ENCODE results near the gene DOK6.
"Not testable (repeated sequence)": the region's sequence is repeated elsewhere in the genome, so short reads cannot be mapped to it uniquely, and the experiment has no call there.

DOK6 gene

DNA sequence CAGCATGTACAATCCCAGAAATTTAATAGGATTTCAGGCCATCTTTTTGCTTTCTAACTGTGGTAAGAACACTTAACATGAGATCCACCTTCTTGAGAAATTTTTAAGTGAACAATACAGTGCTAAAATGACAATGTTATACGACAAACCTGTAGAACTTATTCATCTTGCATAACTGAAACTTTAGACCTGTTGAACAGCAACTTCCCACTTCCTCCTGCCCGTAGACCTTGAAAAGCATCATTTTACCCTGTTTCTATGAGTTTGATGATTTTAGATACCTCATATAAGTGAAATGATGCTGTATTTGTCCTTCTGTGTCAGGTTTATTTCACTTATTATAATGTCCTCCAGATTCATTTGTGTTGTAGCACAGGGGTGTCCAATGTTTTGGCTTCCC, 418.8 kb downstream of the DOK6 start:
- H3K27me3 Mint-ChIP-seq (ENCODE audit: low read depth), result no peaks in the 10 kb centered on the region
- H3K27ac Mint-ChIP-seq, result no peak overlapping the region
- peaks cover 24% of the 10 kb centered on the region for H3K4me1 Mint-ChIP-seq
- peaks cover 31% of the 10 kb centered on the region for H3K36me3 Mint-ChIP-seq (ENCODE audit: low read depth)
- H3K4me3 Mint-ChIP-seq, result no peak overlapping the region
- TF ChIP-seq CTCF (IDR thresholded peaks at IDR 0.05; ENCODE audit: unreplicated experiment in 3 of 3), result no peak
- H3K9me3 Mint-ChIP-seq, result peaks cover 7% of the 10 kb centered on the region

DNA sequence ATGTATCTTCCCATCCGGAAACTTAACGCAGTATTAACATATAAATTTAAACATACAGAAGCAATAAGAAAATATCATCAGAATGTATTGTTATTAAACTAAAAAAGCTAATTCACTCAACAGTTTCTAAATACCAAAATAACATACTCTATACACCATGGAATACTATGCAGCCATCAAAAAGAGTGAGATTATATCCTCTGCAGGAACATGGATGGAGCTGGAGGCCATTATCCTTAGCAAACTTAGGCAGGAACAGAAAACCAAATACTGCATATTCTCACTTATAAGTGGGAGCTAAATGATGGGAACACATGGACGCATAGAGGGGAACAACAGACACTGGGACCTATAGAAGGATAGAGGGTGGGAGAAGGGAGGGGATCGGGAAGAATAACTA, 419.9 kb downstream of the DOK6 start:
- no peak overlapping the region for H3K4me3 Mint-ChIP-seq
- peaks cover 7% of the 10 kb centered on the region for H3K9me3 Mint-ChIP-seq
- TF ChIP-seq CTCF (IDR thresholded peaks at IDR 0.05; ENCODE audit: unreplicated experiment in 3 of 3), result no peak
- H3K36me3 Mint-ChIP-seq (ENCODE audit: low read depth), result peaks cover 30% of the 10 kb centered on the region
- H3K27ac Mint-ChIP-seq, result no peak overlapping the region
- peaks cover 18% of the 10 kb centered on the region for H3K4me1 Mint-ChIP-seq
- H3K27me3 Mint-ChIP-seq (ENCODE audit: low read depth), result no peaks in the 10 kb centered on the region

- H3K27me3 Mint-ChIP-seq (ENCODE audit: low read depth), result no peaks in the 10 kb centered on the region
- no peaks in the 10 kb centered on the region for H3K4me1 Mint-ChIP-seq
- no peak overlapping the region for H3K4me3 Mint-ChIP-seq
- TF ChIP-seq CTCF (IDR thresholded peaks at IDR 0.05; ENCODE audit: unreplicated experiment in 3 of 3), result no peak
- H3K36me3 Mint-ChIP-seq (ENCODE audit: low read depth), result peaks cover 8% of the 10 kb centered on the region
- H3K9me3 Mint-ChIP-seq, result peaks cover 5% of the 10 kb centered on the region
- no peak overlapping the region for H3K27ac Mint-ChIP-seq
Observed at GRCh38 chr18:69830189-69830588, 429.5 kb downstream of the DOK6 start.

DNA sequence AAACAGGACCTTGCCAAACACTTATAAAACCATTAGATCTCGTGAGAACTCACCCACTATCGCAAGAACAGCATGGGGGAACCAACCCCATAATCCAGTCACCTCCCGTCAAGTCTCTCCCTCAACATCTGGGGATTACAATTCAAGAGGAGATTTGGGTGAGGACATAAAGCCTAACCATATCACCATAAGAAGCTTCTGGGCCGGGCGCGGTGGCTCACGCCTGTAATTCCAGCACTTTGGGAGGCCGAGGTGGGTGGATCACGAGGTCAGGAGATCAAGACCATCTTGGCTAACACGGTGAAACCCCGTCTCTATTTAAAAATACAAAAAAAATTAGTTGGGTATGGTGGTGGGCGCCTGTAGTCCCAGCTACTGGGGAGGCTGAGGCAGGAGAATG, 434.3 kb downstream of the DOK6 start:
- not testable (repeated sequence) for H3K4me3 Mint-ChIP-seq; H3K27ac Mint-ChIP-seq; H3K36me3 Mint-ChIP-seq (ENCODE audit: low read depth); H3K4me1 Mint-ChIP-seq; H3K9me3 Mint-ChIP-seq; H3K27me3 Mint-ChIP-seq (ENCODE audit: low read depth)

- peaks cover 6% of the 10 kb centered on the region for H3K36me3 Mint-ChIP-seq (ENCODE audit: low read depth)
- H3K27me3 Mint-ChIP-seq (ENCODE audit: low read depth), result no peaks in the 10 kb centered on the region
- no peak overlapping the region for H3K27ac Mint-ChIP-seq
- no peak for TF ChIP-seq CTCF (IDR thresholded peaks at IDR 0.05; ENCODE audit: unreplicated experiment in 3 of 3)
- H3K4me1 Mint-ChIP-seq, result peaks cover 6% of the 10 kb centered on the region
- H3K4me3 Mint-ChIP-seq, result no peak overlapping the region
- H3K9me3 Mint-ChIP-seq, result no peaks in the 10 kb centered on the region
Observed at GRCh38 chr18:69838003-69838402, 437.3 kb downstream of the DOK6 start.

DNA sequence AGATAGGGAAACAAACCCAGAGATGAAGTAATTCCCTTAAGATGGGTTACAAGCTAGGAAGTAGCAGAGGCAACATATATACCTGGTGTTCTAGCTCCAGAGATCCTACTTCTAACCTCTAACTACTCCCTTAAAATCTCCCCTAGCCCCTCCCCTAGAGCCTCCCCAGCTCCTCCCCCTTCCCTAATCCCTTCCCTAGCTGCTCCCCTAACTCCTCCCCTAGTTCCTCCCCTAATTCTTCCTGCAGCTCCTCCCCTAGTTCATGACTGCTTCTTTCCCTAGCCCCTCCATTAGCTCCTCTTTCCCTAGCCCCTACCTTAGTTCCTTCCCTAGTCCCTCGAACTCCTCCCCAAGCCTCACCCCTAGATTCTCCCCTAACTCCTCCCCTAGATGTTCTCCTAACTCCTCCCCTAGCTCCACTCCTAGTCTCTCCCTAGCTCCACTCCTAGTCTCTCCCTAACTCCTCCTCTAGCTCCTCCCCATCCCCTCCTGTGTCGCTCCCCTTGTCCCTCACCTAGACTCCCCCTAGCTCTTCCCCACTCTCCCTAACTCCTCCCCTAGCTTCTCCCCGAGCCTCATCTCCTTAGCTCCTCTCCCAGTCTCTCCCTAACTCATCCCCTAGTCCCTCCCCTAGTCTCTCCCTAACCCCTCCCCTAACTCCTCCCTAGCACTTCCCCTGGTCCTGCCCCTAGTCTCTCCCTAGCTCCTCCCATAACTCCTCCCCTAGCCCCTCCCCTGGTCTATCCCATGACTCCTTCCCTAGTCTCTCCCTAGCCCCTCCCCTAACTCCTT, 438.1 kb downstream of the DOK6 start:
- H3K36me3 Mint-ChIP-seq (ENCODE audit: low read depth), result peaks cover 6% of the 10 kb centered on the region
- peaks cover 11% of the 10 kb centered on the region for H3K4me1 Mint-ChIP-seq
- no peaks in the 10 kb centered on the region for H3K27me3 Mint-ChIP-seq (ENCODE audit: low read depth)
- TF ChIP-seq CTCF (IDR thresholded peaks at IDR 0.05; ENCODE audit: unreplicated experiment in 3 of 3), result no peak
- H3K4me3 Mint-ChIP-seq, result no peak overlapping the region
- no peak overlapping the region for H3K27ac Mint-ChIP-seq
- no peaks in the 10 kb centered on the region for H3K9me3 Mint-ChIP-seq
